ENCODE results near the gene KRT4.

GRCh38 chr12:52813203-52813819 is 605 bp downstream of the KRT4 start:
- TF ChIP-seq EZH2 (IDR thresholded peaks at IDR 0.05; ENCODE audit: low read length, unreplicated experiment) (no peak), CTCF (conservative IDR thresholded peaks at IDR 0.05; ENCODE audit: low read depth, low read length) (no peak)
